GM18951 (cell line): ENCODE measurements around the gene EVI2A.

Source experiments
- POLR2A ChIP-seq: IDR thresholded peaks from 4 replicates; pipeline ENCODE4 v1.6.1; 2011; ENCODE audit warnings: mild to moderate bottlenecking; ENCODE audit not compliant: insufficient read length, insufficient read depth; ENCODE audit errors: extremely low read depth
- in situ Hi-C: fragments of 300-500 bp; cut with MboI; formaldehyde crosslinking; loops from one replicate; pipeline ENCODE4 v1.12.0; 2022; ENCODE audit warnings: low sequenced_read_pairs, mixed read lengths, inconsistent platforms; ENCODE audit not compliant: unreplicated experiment

The EVI2A gene

GRCh38 chr17:31274252-31274651 lies 47.2 kb downstream of the EVI2A start:
- in situ Hi-C loops = no loop called here
- no peak for TF ChIP-seq POLR2A

- TF ChIP-seq POLR2A = no peak
- in situ Hi-C loops = no loop called here
Measured at GRCh38 chr17:31273516-31273915, 47.9 kb downstream of the EVI2A start.

- no peak for TF ChIP-seq POLR2A
- in situ Hi-C loops = no loop called here
Measured at GRCh38 chr17:31272803-31273202, 48.6 kb downstream of the EVI2A start.

- TF ChIP-seq POLR2A = no peak
- in situ Hi-C loops = no loop called here
Measured at GRCh38 chr17:31272236-31272635, 49.2 kb downstream of the EVI2A start.

GRCh38 chr17:31269578-31269983 lies 51.8 kb downstream of the EVI2A start:
- no peak for TF ChIP-seq POLR2A
- in situ Hi-C loops = no loop called here

- TF ChIP-seq POLR2A = no peak
- in situ Hi-C loops = no loop called here
Measured at GRCh38 chr17:31269036-31269577, 52.3 kb downstream of the EVI2A start.
